ENCODE results near the gene FNTB. TPM values are rescaled to one million over a fixed set of nuclear protein-coding genes. Genes with fewer than 3 reads are reported as not detected.

FNTB gene
- total and polyA plus RNA-seq, 9 of the 15 experiments (the other 6 are each of a cell fraction or from before 2014, with no cell fraction given) = 6.9 to 23.2 (median 12.2) TPM

- TF ChIP-seq HMBOX1 (IDR thresholded peaks at IDR 0.05) (no peak; the same call in 1 of the 2 replicates), MTA3 (IDR thresholded peaks at IDR 0.05; ENCODE audit: borderline replicate concordance) (no peak), ZBTB49 (CRISPR knock-in tag; IDR thresholded peaks at IDR 0.05; ENCODE audit: borderline replicate concordance) (no peak), MXD1 (CRISPR knock-in tag; IDR thresholded peaks at IDR 0.05; ENCODE audit: borderline replicate concordance, poor library complexity, severe bottlenecking) (peak; percentile 24), ZNF655 (CRISPR knock-in tag; IDR thresholded peaks at IDR 0.05) (no peak), MCM5 (IDR thresholded peaks at IDR 0.05; ENCODE audit: low read depth) (no peak), ZNF277 (CRISPR knock-in tag; IDR thresholded peaks at IDR 0.05; ENCODE audit: borderline replicate concordance) (no peak), USF1 (CRISPR knock-in tag; IDR thresholded peaks at IDR 0.05) (peak; percentile 98), MNT (conservative IDR thresholded peaks at IDR 0.05) (peak; percentile 96 to 98), ZNF609 (CRISPR knock-in tag; IDR thresholded peaks at IDR 0.05; ENCODE audit: borderline replicate concordance) (no peak)
Measured at GRCh38 chr14:65102441-65103149, 115.9 kb downstream of the FNTB start, which contains the start of gene MAX (continued).

Measured in K562 (cell line).